H1 (cell line): ENCODE results near the gene PPP1R27. TPM values are rescaled to one million over a fixed set of nuclear protein-coding genes. Genes with fewer than 3 reads are reported as not detected.

Source experiments
- CTCF ChIA-PET: fragments of 300-600 bp; sonication (Branson Sonifier 250); formaldehyde crosslinking; loops from one replicate; lab custom pipeline; 2021; ENCODE audit not compliant: partially characterized antibody; lab: Charles Lee
- POLR2A ChIA-PET: fragments of 300-600 bp; sonication (Branson Sonifier 250); formaldehyde crosslinking; loops from one replicate; lab custom pipeline; 2021; ENCODE audit warnings: inconsistent platforms; ENCODE audit not compliant: partially characterized antibody; lab: Charles Lee
- DNase-seq, 2 experiments: peaks; one replicate each; pipeline versions ENCODE4 v3.0.0 to v3.0.0-alpha.2; 2010 to 2022; ENCODE audit warnings: low spot score in 2 of 2, low read depth in 1 of 2, mixed read lengths in 1 of 2
- FAIRE-seq: peaks from 2 replicates; lab custom pipeline; 2011; peaks lifted over from hg19 to GRCh38; lab: Jason Lieb, UNC
- H2AFZ ChIP-seq: 2 replicates; pipeline ENCODE4 v1.8.1; 2012; ENCODE audit warnings: low read length, inconsistent platforms
- H2AK5ac ChIP-seq: 2 replicates; pipeline ENCODE4 v1.6.1; 2013; ENCODE audit warnings: low read depth, low read length
- H2BK120ac ChIP-seq: replicated peaks from 2 replicates; pipeline ENCODE3; 2013; ENCODE audit warnings: low read depth, low read length, inconsistent platforms
- H2BK12ac ChIP-seq: 2 replicates; pipeline ENCODE4 v1.6.1; 2013; ENCODE audit warnings: low read depth, low read length
- H2BK15ac ChIP-seq: 2 replicates; pipeline ENCODE4 v1.6.1; 2013; ENCODE audit warnings: low read length
- H2BK20ac ChIP-seq: 2 replicates; pipeline ENCODE4 v1.6.1; 2013; ENCODE audit warnings: low read length
- H2BK5ac ChIP-seq: 2 replicates; pipeline ENCODE4 v1.6.1; 2013; ENCODE audit warnings: low read depth, low read length
- H3K14ac ChIP-seq: 2 replicates; pipeline ENCODE4 v1.6.1; 2013; ENCODE audit warnings: inconsistent platforms; ENCODE audit not compliant: insufficient read length
- H3K18ac ChIP-seq: 2 replicates; pipeline ENCODE4 v1.6.1; 2013; ENCODE audit warnings: low read length; ENCODE audit errors: extremely low read depth
- H3K23ac ChIP-seq: 2 replicates; pipeline ENCODE4 v1.6.1; 2013; ENCODE audit warnings: inconsistent platforms; ENCODE audit not compliant: insufficient read length
- H3K23me2 ChIP-seq: 2 replicates; pipeline ENCODE4 v1.6.1; 2013; ENCODE audit warnings: low read depth, low read length
- H3K27ac ChIP-seq: 2 replicates; pipeline ENCODE4 v1.6.1; 2011; ENCODE audit warnings: low read depth, low read length, inconsistent platforms
- H3K27me3 ChIP-seq, 4 experiments: replicated peaks in 1 of 4; 1 replicate in 1 of 4; 2 replicates in 3 of 4; pipeline versions ENCODE4 v1.6.1 to v1.8.1; 2011 to 2013; ENCODE audit warnings: low read length in 3 of 4, mild to moderate bottlenecking in 3 of 4, inconsistent platforms in 2 of 4, mixed read lengths in 2 of 4, moderate library complexity in 1 of 4; ENCODE audit not compliant: control insufficient read depth in 3 of 4, insufficient read depth in 3 of 4; ENCODE audit errors: extremely low read depth in 1 of 4
- H3K36me3 ChIP-seq, 4 experiments: 2 replicates each; pipeline versions ENCODE4 v1.6.1 to v1.8.1; 2011 to 2013; ENCODE audit warnings: mild to moderate bottlenecking in 4 of 4, low read length in 3 of 4, moderate library complexity in 2 of 4, control low read depth in 1 of 4, inconsistent platforms in 1 of 4; ENCODE audit not compliant: insufficient read depth in 4 of 4, control insufficient read depth in 2 of 4
- H3K4ac ChIP-seq: replicated peaks from 2 replicates; pipeline ENCODE3; 2013; ENCODE audit warnings: low read length, low read depth, mixed read lengths, inconsistent platforms; ENCODE audit not compliant: insufficient read length
- H3K4me1 ChIP-seq, 4 experiments: replicated peaks in 1 of 4; 1 replicate in 1 of 4; 2 replicates in 3 of 4; pipeline versions ENCODE4 v1.6.1 to v1.8.1; 2011 to 2013; ENCODE audit warnings: low read length in 3 of 4, inconsistent platforms in 2 of 4, mixed read lengths in 1 of 4; ENCODE audit not compliant: insufficient read depth in 4 of 4, control insufficient read depth in 3 of 4
- H3K4me2 ChIP-seq, 2 experiments: 2 replicates each; pipeline versions ENCODE4 v1.6.1 to v1.8.1; 2011 to 2013; ENCODE audit warnings: low read depth in 2 of 2, low read length in 2 of 2, control low read depth in 1 of 2, inconsistent platforms in 1 of 2, mild to moderate bottlenecking in 1 of 2; ENCODE audit not compliant: insufficient read depth in 1 of 2
- H3K4me3 ChIP-seq, 4 experiments: fragments of 200-600, 300-600 bp in 1 of 4; sonication (generic), shearing (Covaris generic), sonication (Bioruptor Twin) in 1 of 4; 2 replicates each; pipeline versions ENCODE4 v1.5.1 to v1.8.1; 2011 to 2016; ENCODE audit warnings: low read length in 4 of 4, low read depth in 3 of 4, control low read depth in 2 of 4, inconsistent platforms in 2 of 4, mild to moderate bottlenecking in 2 of 4, mixed read lengths in 1 of 4, moderate library complexity in 1 of 4; ENCODE audit not compliant: insufficient read depth in 2 of 4; ENCODE audit errors: extremely low read depth in 1 of 4
- H3K56ac ChIP-seq: replicated peaks from 2 replicates; pipeline ENCODE3; 2013; ENCODE audit warnings: low read depth, mild to moderate bottlenecking, mixed read lengths, low read length, inconsistent platforms; ENCODE audit not compliant: insufficient read length
- H3K79me1 ChIP-seq: 2 replicates; pipeline ENCODE4 v1.6.1; 2013; ENCODE audit warnings: low read depth, low read length, control low read depth
- H3K79me2 ChIP-seq, 2 experiments: 2 replicates each; pipeline versions ENCODE4 v1.6.1 to v1.8.1; 2012 to 2013; ENCODE audit warnings: low read length in 2 of 2, mild to moderate bottlenecking in 2 of 2, inconsistent platforms in 1 of 2; ENCODE audit not compliant: insufficient read depth in 2 of 2, control insufficient read depth in 1 of 2
- H3K9ac ChIP-seq, 4 experiments: replicated peaks in 1 of 4; 1 replicate in 1 of 4; 2 replicates in 3 of 4; pipeline versions ENCODE4 v1.6.1 to v1.8.1; 2011 to 2013; ENCODE audit warnings: low read depth in 3 of 4, low read length in 3 of 4, control low read depth in 2 of 4, mild to moderate bottlenecking in 2 of 4, moderate library complexity in 2 of 4, inconsistent platforms in 1 of 4; ENCODE audit errors: extremely low read depth in 1 of 4
- H3K9me3 ChIP-seq, 2 experiments: 2 replicates each; pipeline versions ENCODE4 v1.6.1 to v1.8.1; 2012 to 2013; ENCODE audit warnings: mild to moderate bottlenecking in 2 of 2, moderate library complexity in 2 of 2, control low read depth in 1 of 2, inconsistent platforms in 1 of 2, low read depth in 1 of 2, low read length in 1 of 2, mixed read lengths in 1 of 2; ENCODE audit not compliant: insufficient read depth in 2 of 2
- H4K20me1 ChIP-seq, 2 experiments: replicated peaks in 1 of 2; 2 replicates each; pipeline versions ENCODE3 to v1.8.1; 2011 to 2013; ENCODE audit warnings: inconsistent platforms in 2 of 2, low read length in 2 of 2, mild to moderate bottlenecking in 1 of 2; ENCODE audit not compliant: insufficient read depth in 2 of 2, control insufficient read depth in 1 of 2
- H4K5ac ChIP-seq: 2 replicates; pipeline ENCODE4 v1.6.1; 2013; ENCODE audit warnings: low read length, low read depth, mixed read lengths, inconsistent platforms; ENCODE audit not compliant: insufficient read length
- H4K8ac ChIP-seq: 2 replicates; pipeline ENCODE4 v1.8.0; 2013; ENCODE audit warnings: mild to moderate bottlenecking, moderate library complexity, low read length, inconsistent platforms; ENCODE audit not compliant: insufficient read depth; ENCODE audit errors: extremely low read depth
- H4K91ac ChIP-seq: replicated peaks from 2 replicates; pipeline ENCODE3; 2013; ENCODE audit warnings: low read length, mixed read lengths, inconsistent platforms; ENCODE audit not compliant: insufficient read length
- POLR2A ChIP-seq, 2 experiments: IDR thresholded peaks; 1 replicate in 1 of 2; 2 replicates in 1 of 2; pipeline ENCODE4 v1.6.1; 2011; ENCODE audit warnings: low read depth in 2 of 2, low read length in 2 of 2, mild to moderate bottlenecking in 2 of 2; ENCODE audit errors: control extremely low read depth in 1 of 2
- RXRA ChIP-seq: IDR thresholded peaks from 2 replicates; pipeline ENCODE4 v1.6.1; 2011; ENCODE audit warnings: low read depth, mild to moderate bottlenecking, low read length, moderate library complexity; ENCODE audit not compliant: insufficient read depth
- WGBS, 2 experiments: shearing (Covaris generic) in 1 of 2; methylation state at CpG; one replicate each; pipeline versions ENCODE4 v1.1.6 to v1.1.7; 2013 to 2015; ENCODE audit warnings: low lambda C conversion rate in 2 of 2, mixed read lengths in 2 of 2, inconsistent platforms in 1 of 2, low coverage in 1 of 2, missing lambda C conversion rate in 1 of 2; ENCODE audit not compliant: insufficient replicate concordance in 2 of 2, insufficient coverage in 1 of 2, insufficient read length in 1 of 2; ENCODE audit errors: extremely low coverage in 1 of 2, missing lambda C conversion rate in 1 of 2; 5-methylcytosine and 5-hydroxymethylcytosine counted together
- polyA plus RNA-seq, 7 experiments: library from polyadenylated mRNA; depleted of rRNA in 3 of 7; stranded (reverse) in 5 of 7; unstranded in 2 of 7; fragments of >200 nt in 5 of 7; fragments of 200-250 nt in 2 of 7; gene quantifications; 1 replicate in 5 of 7; 2 replicates in 1 of 7; 4 replicates in 1 of 7; pipeline versions ENCODE4 v1.2.1 to v1.2.3, GENCODE V29; 2011 to 2013; ENCODE audit warnings: missing spikeins in 2 of 7, mixed read lengths in 2 of 7
- total RNA-seq: library from RNA; stranded (reverse); fragmentation: NEBNext Ultra II Directional; extraction: Animal tissue kit (Norgen Biotek cat#: 25700); gene quantifications from 2 replicates; pipeline ENCODE4 v1.2.1, GENCODE V29; 2021

The PPP1R27 gene
- total and polyA plus RNA-seq, 2 of the 8 experiments (the other 6 are each of a cell fraction or from before 2014, with no cell fraction given) = 0.27 TPM; not detected in 1

DNA sequence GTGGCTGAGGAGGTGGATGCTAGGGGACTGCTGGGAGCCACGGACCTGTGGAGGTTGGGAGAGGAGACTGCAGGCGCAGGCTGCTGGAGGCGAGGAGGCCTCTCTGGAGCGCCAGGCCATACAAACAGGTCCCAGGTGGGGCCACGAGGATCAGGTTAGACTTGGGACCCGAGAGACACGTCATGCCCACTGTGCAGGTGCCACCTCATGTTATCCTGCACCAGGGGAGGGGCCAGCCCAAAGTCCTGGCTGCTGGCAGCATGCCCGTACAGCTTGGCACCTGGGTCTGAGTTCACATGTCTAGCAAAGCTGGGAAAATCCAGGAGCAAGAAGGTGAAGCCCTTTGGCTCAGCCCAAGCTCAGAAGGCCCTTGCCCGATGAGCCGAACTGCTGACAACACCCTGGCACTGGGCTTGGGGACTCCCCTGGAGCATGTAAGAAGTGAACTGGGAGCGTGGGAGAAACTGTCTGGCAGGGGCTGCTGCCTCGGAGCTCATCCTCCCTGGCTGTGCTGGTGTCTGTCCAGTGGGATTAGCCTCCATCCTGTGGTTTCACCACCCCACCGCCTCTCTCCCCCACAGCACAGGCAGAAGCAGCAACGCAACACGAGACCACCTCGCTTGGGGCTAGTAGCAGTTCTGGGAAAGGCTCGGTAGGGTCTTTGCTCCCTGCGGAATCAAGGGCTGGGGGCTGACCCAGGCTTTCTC, 31.0 kb upstream of the PPP1R27 start:
- H2BK12ac ChIP-seq = no peak overlapping the region
- POLR2A ChIA-PET = interaction anchor here (0.8 to 6.6 kb wide), 26 partner anchors 8 to 238 kb away, joined by 3 to 36 read pairs (median 4); partner anchors contain the start of genes CENPX, MCRIP1, MRPL12 and PCYT2
- H2BK15ac ChIP-seq = no peak overlapping the region
- H2BK5ac ChIP-seq = no peak overlapping the region
- H3K14ac ChIP-seq = no peak overlapping the region
- H3K4me2 ChIP-seq = no peak overlapping the region
- H3K4ac ChIP-seq = no peak overlapping the region
- H3K23ac ChIP-seq = no peak overlapping the region
- no peak overlapping the region for H3K56ac ChIP-seq
- CTCF ChIA-PET = interaction anchor here (0.6 to 1.8 kb wide), 9 partner anchors 10 to 171 kb away, joined by 3 to 5 read pairs (median 3); partner anchors contain the start of gene MCRIP1
- no peak overlapping the region for H2AFZ ChIP-seq
- H4K8ac ChIP-seq = no peak overlapping the region; the same call in 1 of the 2 replicates
- H3K4me3 ChIP-seq = no peak overlapping the region
- peaks cover 2 to 29% (median 9%) of the 10 kb centered on the region in 4 experiments; a peak in 4 of 8 replicates for H3K36me3 ChIP-seq
- no peak for FAIRE-seq
- H3K79me2 ChIP-seq = peaks cover 0 to 32% of the 10 kb centered on the region in 2 experiments; a peak in 3 of 4 replicates
- no peak overlapping the region for H2BK20ac ChIP-seq
- H3K9me3 ChIP-seq = no peaks in the 10 kb centered on the region
- H4K91ac ChIP-seq = no peak overlapping the region
- no peak for DNase-seq
- no peak overlapping the region for H2AK5ac ChIP-seq
- H3K4me1 ChIP-seq = peaks cover 0 to 28% (median 21%) of the 10 kb centered on the region in 4 experiments; a peak in 5 of 7 replicates
- no peak overlapping the region for H4K5ac ChIP-seq
- H2BK120ac ChIP-seq = no peak overlapping the region
- TF ChIP-seq RXRA (no peak), POLR2A (IDR thresholded peaks at IDR 0.05; ENCODE audit: control extremely low read depth in 1 of 2, low read depth in 2 of 2, low read length in 2 of 2) (peak in 1 of 2 experiments; percentile 43; a peak in 1 of 3 replicates)
- no peak overlapping the region for H3K9ac ChIP-seq
- H4K20me1 ChIP-seq = peaks cover 11 to 48% of the 10 kb centered on the region in 2 experiments
- no peak overlapping the region for H3K18ac ChIP-seq
- peaks cover 7% of the 10 kb centered on the region; the same call in 1 of the 2 replicates for H3K23me2 ChIP-seq
- no peak overlapping the region for H3K27ac ChIP-seq
- no peaks in the 10 kb centered on the region for H3K27me3 ChIP-seq
- 89% methylated on average over 17 of the region's 18 CpGs; no CpG with 5 or more reads in 1 of the 2 experiments for WGBS, 2 experiments
- peaks cover 3% of the 10 kb centered on the region for H3K79me1 ChIP-seq
